Activated T-cell treated with anti-CD3 and anti-CD28 coated beads, Interleukin-2, amount 50 U/mL, for 1 hour (primary cell): ENCODE data around the gene USP30.
"Not testable (repeated sequence)": the region's sequence is repeated elsewhere in the genome, so short reads cannot be mapped to it uniquely, and the experiment has no call there.

ENCODE experiments used
- DNase-seq: peaks from one replicate; pipeline ENCODE4 v3.0.0-alpha.2; 2020

USP30 gene

DNA sequence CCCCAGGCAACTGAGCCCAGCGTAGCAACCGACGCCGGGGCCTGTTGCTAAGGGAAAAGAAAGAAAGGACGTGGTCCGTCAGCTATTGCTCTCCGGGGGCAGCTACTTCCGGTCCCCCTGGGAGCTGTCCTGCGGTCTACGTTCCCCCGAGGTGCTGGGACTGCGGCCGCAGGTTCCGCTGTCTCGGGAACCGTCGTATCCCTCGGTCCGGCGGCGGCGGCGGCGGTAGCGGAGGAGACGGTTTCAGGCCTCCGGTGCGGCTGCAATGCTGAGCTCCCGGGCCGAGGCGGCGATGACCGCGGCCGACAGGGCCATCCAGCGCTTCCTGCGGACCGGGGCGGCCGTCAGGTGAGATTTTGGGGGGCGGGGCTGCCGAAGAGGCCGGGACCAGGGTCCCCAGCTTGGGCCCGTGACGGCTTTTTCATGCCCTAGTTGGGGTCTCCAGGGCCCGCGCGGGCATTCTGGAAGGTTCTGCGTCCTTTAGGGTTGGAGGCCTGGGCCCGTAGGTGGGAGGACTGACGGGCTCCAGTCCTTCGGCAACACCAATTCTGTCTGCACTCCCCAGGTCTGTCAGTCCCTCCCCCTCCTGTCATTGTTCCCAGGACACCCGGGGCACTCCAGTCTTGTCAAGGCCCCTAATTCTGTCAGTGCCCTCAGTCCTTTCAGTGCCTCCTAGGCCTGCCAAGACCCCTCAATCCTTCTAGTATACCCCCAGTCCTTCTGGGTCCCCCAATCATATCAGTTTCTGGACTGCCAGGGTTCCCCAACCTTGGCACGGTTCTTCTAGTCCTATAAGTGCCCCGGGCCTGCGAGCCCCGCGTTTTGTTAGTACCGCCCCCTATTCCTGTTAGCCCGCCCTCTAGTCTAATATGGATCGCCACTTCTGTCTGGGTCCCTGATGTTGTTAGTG lies at the start of gene USP30:
Gene USP30, plus strand, starts transcription at position 163 of the 910 bp plus-strand sequence. Its CDS starts 103 bp downstream, at position 266.
- DNase-seq = peak; percentile 88

DNA sequence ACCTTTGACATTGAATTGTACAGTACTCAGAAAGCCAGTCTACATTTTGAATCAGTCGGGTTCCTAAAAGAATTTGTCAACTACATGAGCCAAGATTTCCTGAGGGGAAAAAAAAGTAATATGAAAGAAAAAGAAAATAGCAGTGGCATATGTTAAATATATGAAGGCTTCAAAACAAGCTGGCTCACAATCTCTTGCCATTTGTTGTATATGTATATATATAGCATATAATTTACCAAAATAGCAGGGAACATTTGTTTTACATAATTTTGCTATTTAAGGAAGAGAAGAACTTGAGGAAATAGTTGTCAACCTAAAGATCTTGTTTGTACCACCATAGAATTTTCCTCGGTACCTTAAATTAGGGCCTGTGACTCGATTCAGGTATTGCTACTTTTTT lies 48.4 kb upstream of the USP30 start:
- no peak for DNase-seq

GRCh38 chr12:109009766-109010165 lies 42.6 kb upstream of the USP30 start:
- no peak for DNase-seq

DNA sequence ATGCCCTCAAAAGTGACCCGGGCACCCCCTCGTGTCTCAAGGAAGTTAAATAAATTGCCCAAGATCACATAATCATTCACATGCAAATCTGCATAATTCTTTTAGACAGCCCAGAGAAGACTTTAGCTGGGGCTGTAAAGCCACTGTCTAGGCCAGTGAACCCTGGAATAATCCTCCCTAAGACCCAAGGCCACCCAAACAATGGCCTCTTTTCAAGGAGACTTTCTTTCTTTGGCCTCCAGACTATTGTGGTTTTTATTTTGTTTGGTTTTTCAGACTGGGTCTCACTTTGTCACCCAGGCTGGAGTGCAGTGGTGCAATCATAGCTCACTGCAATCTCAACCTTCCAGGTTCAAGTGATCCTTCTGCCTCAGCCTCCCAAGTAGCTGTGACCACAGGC lies 42.1 kb upstream of the USP30 start:
- DNase-seq = no peak

GRCh38 chr12:109014984-109015765 lies 37.2 kb upstream of the USP30 start:
- DNase-seq = no peak

DNA sequence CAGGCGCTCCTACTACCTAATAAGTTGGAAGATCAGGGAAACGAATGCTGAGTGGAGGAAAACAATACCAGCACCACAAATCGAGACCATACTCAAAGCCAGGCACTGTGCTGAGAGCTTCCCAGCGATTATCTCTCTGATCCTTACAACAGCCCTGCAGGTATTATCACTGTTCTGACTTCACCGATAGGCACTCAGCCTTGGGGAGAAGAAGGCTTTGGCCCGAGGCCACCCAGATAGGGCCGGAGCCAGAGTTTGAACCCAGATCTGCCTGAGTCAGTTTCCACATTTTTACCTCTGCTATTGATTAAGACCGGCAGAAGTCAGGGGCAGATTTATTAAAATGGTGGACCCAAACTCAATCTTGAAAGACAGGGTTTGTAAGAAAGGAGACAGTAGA lies 36.4 kb upstream of the USP30 start:
- no peak for DNase-seq

GRCh38 chr12:109016978-109017377 lies 35.4 kb upstream of the USP30 start:
- DNase-seq = no peak

GRCh38 chr12:109018296-109018695 lies 34.1 kb upstream of the USP30 start:
- DNase-seq = no peak

GRCh38 chr12:109020146-109020795 lies 32.1 kb upstream of the USP30 start:
- no peak for DNase-seq

- peak; percentile 24 for DNase-seq
These were observed 31.5 kb upstream of the USP30 start, which contains the start of gene SVOP for GRCh38 chr12:109020796-109021380. TSS of gene SVOP (minus strand) at chr12:109021068. CDS start at chr12:109020868, 200 bp downstream.

GRCh38 chr12:109027767-109028166 lies 24.6 kb upstream of the USP30 start:
- no peak for DNase-seq

- not testable (repeated sequence) for DNase-seq
These were observed 23.8 kb upstream of the USP30 start for GRCh38 chr12:109028624-109029023.

GRCh38 chr12:109029411-109029810 lies 23.0 kb upstream of the USP30 start:
- DNase-seq = no peak

DNA sequence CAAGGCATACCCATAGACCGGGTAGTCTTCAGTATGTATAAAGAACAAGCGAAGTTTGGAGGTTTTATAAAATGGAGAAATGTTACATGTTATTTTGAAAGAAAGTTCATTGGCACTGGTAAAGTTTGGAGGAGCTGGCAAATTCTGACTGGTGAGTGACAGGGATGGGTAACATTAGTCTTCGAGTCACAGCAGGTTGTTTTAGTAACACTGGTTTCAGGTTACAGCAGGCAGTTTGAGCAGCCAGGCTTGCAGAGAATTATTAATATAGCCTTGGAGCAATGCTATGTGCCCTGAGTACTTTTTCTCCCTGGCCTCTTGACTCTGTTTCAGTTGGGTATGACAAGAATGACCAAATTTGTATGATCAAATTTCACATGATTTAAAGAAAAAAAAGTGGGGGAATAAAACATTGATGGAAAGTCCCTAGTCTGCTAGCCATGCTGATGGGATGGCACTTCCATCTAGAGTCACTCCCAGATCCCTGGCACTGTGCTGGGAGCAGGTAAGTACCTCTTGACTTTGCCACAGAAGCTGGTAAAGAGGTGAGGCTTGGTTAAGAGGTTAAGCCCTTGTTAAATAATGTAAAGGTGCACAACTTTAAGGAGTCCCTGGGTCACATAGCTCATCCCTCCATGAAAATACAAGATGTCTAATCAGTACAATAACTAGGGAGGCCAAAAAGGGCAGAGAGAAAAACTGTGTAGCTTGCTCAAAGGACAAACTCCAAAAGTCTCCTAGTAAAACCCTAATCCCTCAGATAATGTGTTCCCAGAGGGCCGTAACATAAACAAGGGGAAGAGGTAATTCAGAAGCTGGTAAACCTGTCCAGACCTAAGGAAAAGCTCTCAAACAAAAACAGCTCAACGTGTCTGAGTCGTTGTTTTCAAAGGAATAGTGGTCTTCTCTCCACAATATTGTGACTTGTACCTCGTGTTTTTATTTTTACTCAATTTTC lies 18.9 kb upstream of the USP30 start:
- DNase-seq = no peak

DNA sequence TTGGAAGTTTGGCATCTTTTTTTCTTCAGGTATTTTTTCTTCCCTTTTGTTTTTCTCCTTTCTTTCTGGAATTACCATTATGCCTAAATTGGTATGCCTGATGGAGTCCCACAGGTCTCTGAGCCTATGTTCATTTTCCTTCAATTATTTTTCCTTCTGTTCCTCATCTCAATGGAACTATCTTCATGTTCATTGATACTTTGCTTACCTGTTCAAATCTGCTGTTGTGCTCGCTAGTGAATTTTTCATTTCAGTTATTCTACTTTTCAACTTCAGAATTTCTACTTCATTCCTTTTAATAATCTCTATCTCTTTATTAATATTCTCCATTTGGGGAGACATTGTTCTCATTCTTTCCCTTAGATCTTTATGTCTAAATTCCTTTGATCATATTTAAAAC lies 15.4 kb upstream of the USP30 start:
- no peak for DNase-seq

DNA sequence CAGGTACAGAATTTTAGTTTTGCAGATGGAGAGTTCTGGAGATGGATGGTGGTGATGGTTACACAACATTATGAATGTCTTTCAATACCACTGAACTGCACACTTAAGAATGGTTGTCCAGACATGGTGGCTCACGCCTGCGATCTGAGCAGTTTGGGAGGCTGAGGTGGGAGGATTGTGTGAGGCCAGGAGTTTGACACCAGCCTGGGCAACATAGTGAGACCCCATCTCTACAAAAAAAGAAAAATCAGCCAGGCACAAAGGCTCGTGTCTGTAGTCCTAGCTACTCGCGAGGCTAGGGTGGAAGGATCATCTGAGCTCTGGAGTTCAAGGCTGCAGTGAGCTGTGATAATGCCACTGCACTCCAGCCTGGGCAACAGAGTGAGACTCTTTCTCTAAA lies 8.1 kb upstream of the USP30 start:
- DNase-seq = no peak

GRCh38 chr12:109047081-109047805 lies 5.1 kb upstream of the USP30 start:
- no peak for DNase-seq

DNA sequence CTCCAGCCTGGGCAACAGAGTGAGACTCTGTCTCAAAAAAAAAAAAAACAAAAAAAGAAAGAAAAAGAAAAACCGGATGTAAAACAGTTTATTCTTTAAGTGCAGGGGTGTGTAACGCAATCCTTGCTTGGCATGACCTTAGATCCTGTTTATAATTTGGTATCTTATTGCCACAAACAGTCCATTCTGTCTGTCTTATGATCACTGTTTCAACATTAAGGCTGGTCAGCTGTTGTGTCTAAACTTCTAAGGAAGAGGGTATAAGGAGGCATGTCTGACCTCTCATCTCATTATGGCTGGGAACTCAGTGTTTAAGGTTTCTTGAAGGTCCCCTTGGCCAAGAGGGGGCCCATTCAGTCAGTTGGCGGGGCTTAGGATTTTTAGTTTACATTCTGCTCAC lies 3.7 kb upstream of the USP30 start:
- DNase-seq = not testable (repeated sequence)

DNA sequence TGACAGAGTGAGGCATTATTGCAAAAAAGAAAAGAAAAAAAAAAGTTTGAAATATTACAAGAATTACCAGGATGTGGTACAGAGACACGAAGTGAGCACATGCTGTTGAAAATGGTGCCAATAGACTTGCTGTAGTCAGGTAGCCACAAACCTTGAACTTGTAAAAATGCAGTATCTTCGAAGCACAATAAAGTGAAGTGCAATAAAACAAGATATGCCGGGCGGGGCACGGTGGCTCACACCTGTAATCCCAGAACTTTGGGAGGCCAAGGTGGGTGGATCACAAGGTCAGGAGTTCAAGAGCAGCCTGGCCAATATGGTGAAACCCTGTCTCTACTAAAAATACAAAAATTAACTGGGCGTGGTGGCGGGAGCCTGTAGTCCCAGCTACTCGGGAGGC lies 2.6 kb upstream of the USP30 start:
- not testable (repeated sequence) for DNase-seq

DNA sequence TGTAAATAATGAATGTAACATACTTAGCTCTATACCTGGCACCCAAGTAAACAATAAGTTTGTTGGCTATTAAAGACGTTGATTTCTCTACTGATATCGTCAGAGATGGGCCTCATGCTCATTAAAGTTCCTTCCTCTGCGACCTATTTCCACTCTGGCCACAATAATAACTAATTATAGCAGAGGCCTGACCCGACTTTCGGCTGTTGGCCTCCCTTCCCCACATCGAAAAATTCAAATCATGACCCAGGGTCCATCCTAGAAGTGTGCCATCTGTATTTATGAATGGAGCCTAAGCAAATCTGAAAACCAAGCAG lies 321 bp upstream of the USP30 start:
- DNase-seq = no peak
